Heart right ventricle (tissue), 16 donors: ENCODE measurements around the gene SP6. TPM values are rescaled to one million over a fixed set of nuclear protein-coding genes. Genes with fewer than 3 reads are reported as not detected.

Experiments used
- ATAC-seq, 8 donors: fragments of 200-7000 bp; cut with Tn5 transposase; one replicate each; pipeline ENCODE4 v1.9.1; 2020; ENCODE audit warnings: mild to moderate bottlenecking in 8 of 8, moderate library complexity in 8 of 8, moderate number of reproducible peaks in 1 of 8
- DNase-seq, 2 donors: peaks; one replicate each; pipeline ENCODE4 v3.0.0-alpha.2; 2020
- H3K27ac ChIP-seq, 10 donors: fragments of 200-600 bp; sonication (generic) in 2 of 10; one replicate each; pipeline versions ENCODE4 v1.5.0 to v1.8.0; 2020 to 2022; ENCODE audit warnings: mild to moderate bottlenecking in 3 of 10
- H3K27me3 ChIP-seq, 7 donors: fragments of 200-600 bp; one replicate each; pipeline ENCODE4 v1.8.0; 2021 to 2022; ENCODE audit warnings: mild to moderate bottlenecking in 2 of 7
- H3K36me3 ChIP-seq, 9 donors: fragments of 200-600 bp; sonication (generic) in 1 of 9; one replicate each; pipeline versions ENCODE4 v1.5.0 to v1.8.0; 2020 to 2022; ENCODE audit warnings: mild to moderate bottlenecking in 2 of 9
- H3K4me1 ChIP-seq, 9 donors: fragments of 200-600 bp; sonication (generic) in 1 of 9; one replicate each; pipeline versions ENCODE4 v1.5.0 to v1.8.0; 2020 to 2022; ENCODE audit warnings: mild to moderate bottlenecking in 4 of 9
- H3K4me3 ChIP-seq, 10 donors: fragments of 200-600 bp; sonication (generic) in 2 of 10; one replicate each; pipeline versions ENCODE4 v1.5.0 to v1.8.0; 2020 to 2022; ENCODE audit warnings: mild to moderate bottlenecking in 7 of 10, moderate library complexity in 2 of 10
- H3K9me3 ChIP-seq, 11 donors: fragments of 200-600 bp in 10 of 11; sonication (generic) in 2 of 11; one replicate each; pipeline versions ENCODE4 v1.5.0 to v1.8.0; 2013 to 2022; ENCODE audit warnings: mild to moderate bottlenecking in 2 of 11, control low read depth in 1 of 11, moderate library complexity in 1 of 11
- WGBS, 2 donors: extraction: QIAGEN DNeasy Blood & Tissue Kit; methylation state at CpG; one replicate each; pipeline ENCODE4 v1.1.7; 2013; ENCODE audit warnings: inconsistent platforms in 1 of 2; 5-methylcytosine and 5-hydroxymethylcytosine counted together
- intact Hi-C, 10 donors: fragments of 100-400 bp; cut with DNase I; formaldehyde crosslinking; loops; one replicate each; pipeline versions ENCODE4 v1.11.1 to v1.14.2; 2022
- polyA plus RNA-seq, 2 donors: library from polyadenylated mRNA; stranded (reverse); fragments of 200-250 nt; gene quantifications; one replicate each; pipeline ENCODE4 v1.2.3, GENCODE V29; 2013
- total RNA-seq, 10 donors: library from RNA; stranded (reverse); fragmentation: NEBNext Ultra II Directional in 3 of 10; extraction: Animal tissue kit (Norgen Biotek cat#: 25700) in 3 of 10; gene quantifications; one replicate each; pipeline versions ENCODE4 v1.2.1 to v1.2.4, GENCODE V29; 2021 to 2023
- TF ChIP-seq, protein P1 (sequence below), 9 donors: fragments of 200-600 bp; sonication (generic) in 2 of 9; IDR thresholded peaks; one replicate each; pipeline versions ENCODE4 v1.5.0 to v1.8.0; 2021 to 2022; ENCODE audit warnings: antibody characterized with exemption in 9 of 9, mild to moderate bottlenecking in 5 of 9, moderate library complexity in 1 of 9
- donor health status: Arrhythmogenic right ventricular cardiomyopathy.
- donor health status: ischemic (EF 13 %, LVEDD 7.1; RV severe dilation, severe dysfunction).
- donor health status: healthy with polysubstance abuse.
- donor health status: DM: no; HTN: yes; CAD: no.
- donor health status: DM: no; HTN: no; CAD: no.
- donor health status: ischemic (EF 25% LVEDD 6.9; RV normal size, moderate dysfunction).
- donor health status: ischemic (EF 25% LVEDD 5.7; RV mildly dilated, moderate dysfunction).
- donor health status: healthy.
- donor health status: DM: yes; HTN: yes; CAD: no.
- donor health status: Ischemic cardiomyopathy.
- donor health status: ischemic (EF 35%, LVEDD 5.7; RV mildly dilated, moderate dysfunction).
- donor health status: nonischemic (EF 11% LVEDD 7.7; RV severe dilation, severe dysfunction).
- donor health status: DM: yes; HTN: yes; CAD: no.
- donor health status: PGD.
- donor health status: ischemic (EF 29% LVEDD 5.4; RV normal size, mild dysfunction).
- donor health status: nonischemic (EF 23%, LVEDD 6.1; RV moderate dilation, normal function).

Gene SP6
- total and polyA plus RNA-seq, 12 donors: 0.05 to 1.9 (median 0.23) TPM

GRCh38 chr17:47830396-47831002 lies 20.5 kb downstream of the SP6 start:
- intact Hi-C loops: loop anchor here in 1 of 10 donors (10.0 kb wide), 1 partner anchor 274 kb away; the partner anchor contains the start of genes CBX1 and SNX11
- WGBS, 2 donors: 69 to 71% methylated on average over 18 of the region's 18 CpGs
- H3K9me3 ChIP-seq: no peaks in the 10 kb centered on the region
- peaks cover 0 to 37% (median 24%) of the 10 kb centered on the region in 9 donors for H3K36me3 ChIP-seq
- peaks cover 8 to 48% (median 33%) of the 10 kb centered on the region in 9 donors for H3K4me1 ChIP-seq
- H3K27ac ChIP-seq: peak overlapping the region in 8 of 10 donors; percentile 28 to 90 (median 74)
- ATAC-seq (no peak), DNase-seq (no peak)
- TF ChIP-seq, protein P1, sequence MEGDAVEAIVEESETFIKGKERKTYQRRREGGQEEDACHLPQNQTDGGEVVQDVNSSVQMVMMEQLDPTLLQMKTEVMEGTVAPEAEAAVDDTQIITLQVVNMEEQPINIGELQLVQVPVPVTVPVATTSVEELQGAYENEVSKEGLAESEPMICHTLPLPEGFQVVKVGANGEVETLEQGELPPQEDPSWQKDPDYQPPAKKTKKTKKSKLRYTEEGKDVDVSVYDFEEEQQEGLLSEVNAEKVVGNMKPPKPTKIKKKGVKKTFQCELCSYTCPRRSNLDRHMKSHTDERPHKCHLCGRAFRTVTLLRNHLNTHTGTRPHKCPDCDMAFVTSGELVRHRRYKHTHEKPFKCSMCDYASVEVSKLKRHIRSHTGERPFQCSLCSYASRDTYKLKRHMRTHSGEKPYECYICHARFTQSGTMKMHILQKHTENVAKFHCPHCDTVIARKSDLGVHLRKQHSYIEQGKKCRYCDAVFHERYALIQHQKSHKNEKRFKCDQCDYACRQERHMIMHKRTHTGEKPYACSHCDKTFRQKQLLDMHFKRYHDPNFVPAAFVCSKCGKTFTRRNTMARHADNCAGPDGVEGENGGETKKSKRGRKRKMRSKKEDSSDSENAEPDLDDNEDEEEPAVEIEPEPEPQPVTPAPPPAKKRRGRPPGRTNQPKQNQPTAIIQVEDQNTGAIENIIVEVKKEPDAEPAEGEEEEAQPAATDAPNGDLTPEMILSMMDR (IDR thresholded peaks at IDR 0.05): no peak
- peak overlapping the region; percentile 53 to 93 (median 75) for H3K4me3 ChIP-seq
- no peaks in the 10 kb centered on the region for H3K27me3 ChIP-seq

- H3K27me3 ChIP-seq: no peaks in the 10 kb centered on the region
- TF ChIP-seq, protein P1 (IDR thresholded peaks at IDR 0.05): no peak
- peak overlapping the region in 1 of 10 donors; percentile 90 for H3K27ac ChIP-seq
- no peak for DNase-seq
- H3K36me3 ChIP-seq: peaks cover 0 to 44% (median 29%) of the 10 kb centered on the region in 9 donors
- peak overlapping the region in 1 of 10 donors; percentile 76 for H3K4me3 ChIP-seq
- WGBS, 2 donors: 86 to 92% methylated on average over 3 of the region's 3 CpGs
- ATAC-seq: no peak
- intact Hi-C loops: loop anchor here in 1 of 10 donors (10.0 kb wide), 1 partner anchor 275 kb away; the partner anchor contains the start of genes CBX1 and SNX11
- no peaks in the 10 kb centered on the region for H3K9me3 ChIP-seq
- peaks cover 8 to 42% (median 29%) of the 10 kb centered on the region in 9 donors for H3K4me1 ChIP-seq
Observed at GRCh38 chr17:47829870-47830269, 21.1 kb downstream of the SP6 start.

GRCh38 chr17:47823519-47823918 lies 27.4 kb downstream of the SP6 start:
- H3K27me3 ChIP-seq: no peaks in the 10 kb centered on the region
- H3K4me3 ChIP-seq: no peak overlapping the region
- H3K27ac ChIP-seq: no peak overlapping the region
- WGBS, 2 donors: 94 to 96% methylated on average over 4 of the region's 4 CpGs
- intact Hi-C loops: no loop called here
- H3K36me3 ChIP-seq: peaks cover 0 to 71% (median 41%) of the 10 kb centered on the region in 9 donors
- DNase-seq: no peak
- H3K9me3 ChIP-seq: no peaks in the 10 kb centered on the region
- TF ChIP-seq, protein P1 (IDR thresholded peaks at IDR 0.05): no peak
- no peak for ATAC-seq
- peaks cover 5 to 24% (median 20%) of the 10 kb centered on the region in 9 donors for H3K4me1 ChIP-seq

DNA sequence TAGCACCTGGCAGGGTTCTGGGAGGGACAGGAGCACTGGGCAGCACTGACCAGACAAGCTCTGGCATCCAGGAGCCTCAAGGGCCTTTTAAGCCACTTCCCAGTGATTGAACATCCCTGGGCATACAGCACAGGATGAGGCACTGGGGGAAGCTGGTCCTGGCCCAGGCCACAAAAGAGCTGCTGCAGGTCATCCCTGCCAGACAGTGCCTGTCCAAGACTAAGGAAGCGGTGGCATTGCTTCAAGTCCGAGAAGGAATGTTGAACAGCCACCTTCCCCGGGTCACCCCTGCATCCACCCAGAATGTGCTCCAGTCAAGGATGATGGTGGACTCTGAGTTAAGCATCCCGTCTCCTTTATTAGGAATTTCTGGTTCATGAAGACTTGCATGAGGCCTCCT lies 28.2 kb downstream of the SP6 start:
- no peak for ATAC-seq
- intact Hi-C loops: no loop called here
- TF ChIP-seq, protein P1 (IDR thresholded peaks at IDR 0.05): no peak
- H3K4me1 ChIP-seq: peaks cover 5 to 24% (median 20%) of the 10 kb centered on the region in 9 donors
- H3K36me3 ChIP-seq: peaks cover 0 to 71% (median 37%) of the 10 kb centered on the region in 9 donors
- H3K4me3 ChIP-seq: no peak overlapping the region
- H3K9me3 ChIP-seq: no peaks in the 10 kb centered on the region
- DNase-seq: no peak
- no peaks in the 10 kb centered on the region for H3K27me3 ChIP-seq
- no peak overlapping the region for H3K27ac ChIP-seq
- 89 to 92% methylated on average over 4 of the region's 4 CpGs for WGBS, 2 donors
